ENCODE measurements around the gene SDCCAG8.

DNA sequence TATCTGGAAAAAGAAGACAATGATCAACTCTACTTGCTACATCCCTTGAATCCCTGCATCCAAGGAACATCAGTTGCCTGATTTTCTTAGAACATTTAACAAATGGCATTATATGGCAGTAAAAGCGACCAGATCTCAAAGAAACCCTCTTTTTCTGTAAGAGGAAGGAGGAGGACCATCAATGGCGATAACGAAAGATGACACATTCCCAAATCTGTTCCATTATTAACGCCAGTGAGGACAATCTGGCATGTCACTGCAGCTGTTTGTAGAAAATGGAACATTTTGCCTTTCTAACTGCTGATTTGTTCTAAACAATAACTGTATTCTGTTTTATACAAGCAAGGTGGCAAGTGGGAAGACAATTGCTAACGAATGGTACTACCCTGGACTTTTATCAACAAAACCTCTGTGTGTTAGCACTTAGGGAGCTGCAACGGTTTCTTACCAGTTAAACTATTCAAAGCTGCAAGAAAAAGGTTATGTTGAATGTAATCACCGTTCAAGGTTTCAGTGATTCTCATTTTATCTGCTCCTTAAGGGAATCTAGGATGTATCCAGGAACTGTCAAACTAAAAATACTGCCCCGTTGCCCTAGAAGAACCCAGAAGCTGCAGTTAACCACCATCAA is 251.9 kb downstream of the SDCCAG8 start:
- TF ChIP-seq, protein P1, sequence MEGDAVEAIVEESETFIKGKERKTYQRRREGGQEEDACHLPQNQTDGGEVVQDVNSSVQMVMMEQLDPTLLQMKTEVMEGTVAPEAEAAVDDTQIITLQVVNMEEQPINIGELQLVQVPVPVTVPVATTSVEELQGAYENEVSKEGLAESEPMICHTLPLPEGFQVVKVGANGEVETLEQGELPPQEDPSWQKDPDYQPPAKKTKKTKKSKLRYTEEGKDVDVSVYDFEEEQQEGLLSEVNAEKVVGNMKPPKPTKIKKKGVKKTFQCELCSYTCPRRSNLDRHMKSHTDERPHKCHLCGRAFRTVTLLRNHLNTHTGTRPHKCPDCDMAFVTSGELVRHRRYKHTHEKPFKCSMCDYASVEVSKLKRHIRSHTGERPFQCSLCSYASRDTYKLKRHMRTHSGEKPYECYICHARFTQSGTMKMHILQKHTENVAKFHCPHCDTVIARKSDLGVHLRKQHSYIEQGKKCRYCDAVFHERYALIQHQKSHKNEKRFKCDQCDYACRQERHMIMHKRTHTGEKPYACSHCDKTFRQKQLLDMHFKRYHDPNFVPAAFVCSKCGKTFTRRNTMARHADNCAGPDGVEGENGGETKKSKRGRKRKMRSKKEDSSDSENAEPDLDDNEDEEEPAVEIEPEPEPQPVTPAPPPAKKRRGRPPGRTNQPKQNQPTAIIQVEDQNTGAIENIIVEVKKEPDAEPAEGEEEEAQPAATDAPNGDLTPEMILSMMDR (IDR thresholded peaks at IDR 0.05; ENCODE audit: low read depth, low read length): no peak
- TF ChIP-seq EZH2phosphoT487 (IDR thresholded peaks at IDR 0.05; ENCODE audit: low read depth): no peak
